GM12878 (cell line): ENCODE results near the gene TMEM181. TPM values are rescaled to one million over a fixed set of nuclear protein-coding genes. Genes with fewer than 3 reads are reported as not detected.

ENCODE experiments used
- ATAC-seq: fragments of 200-7000 bp; cut with Tn5 transposase; 3 replicates; pipeline ENCODE4 v1.9.1; 2020; ENCODE audit warnings: mild to moderate bottlenecking, moderate library complexity
- BruUV-seq: library from RNA; stranded (reverse); fragments of 400-500 nt; replicated peaks from 2 replicates; lab custom pipeline; 2021; lab: Mats Ljungman, UMichigan
- CTCF ChIA-PET: fragments of 300-600 bp; sonication (Branson Sonifier 250); formaldehyde crosslinking; extraction: SDS; loops from one replicate; lab custom pipeline; 2021; ENCODE audit warnings: inconsistent platforms; lab: Yijun Ruan, JAX
- POLR2A ChIA-PET: fragments of 350-600 bp; formaldehyde crosslinking; extraction: SDS; loops from one replicate; lab custom pipeline; 2021; ENCODE audit warnings: inconsistent platforms; lab: Charles Lee
- RAD21 ChIA-PET: fragments of 300-600 bp; sonication (Branson Sonifier 250); formaldehyde crosslinking; loops from one replicate; lab custom pipeline; 2023; ENCODE audit warnings: antibody characterized with exemption; ENCODE audit not compliant: unreplicated experiment; lab: Charles Lee
- SMC1A ChIA-PET: fragments of 300-600 bp; sonication (Branson Sonifier 250); formaldehyde crosslinking; loops from one replicate; lab custom pipeline; 2023; ENCODE audit not compliant: unreplicated experiment, uncharacterized antibody; lab: Charles Lee
- DNase-seq: peaks from one replicate; pipeline ENCODE4 v3.0.0-alpha.2; 2011; ENCODE audit warnings: low read depth, low spot score
- FAIRE-seq: peaks from 3 replicates; lab custom pipeline; 2011; peaks lifted over from hg19 to GRCh38; lab: Jason Lieb, UNC
- H2AFZ ChIP-seq: 2 replicates; pipeline ENCODE4 v1.6.0; 2011; ENCODE audit warnings: low read depth, low read length, control low read depth; ENCODE audit not compliant: control insufficient read depth
- H3K27ac ChIP-seq: 2 replicates; pipeline ENCODE4 v1.5.1; 2011; ENCODE audit warnings: control low read depth; ENCODE audit not compliant: control insufficient read depth, insufficient read depth
- H3K27me3 ChIP-seq, 2 experiments: replicated peaks in 1 of 2; 2 replicates each; pipeline versions ENCODE4 v1.6.0 to v1.6.1; 2011; ENCODE audit warnings: low read length in 1 of 2; ENCODE audit not compliant: control insufficient read depth in 2 of 2, insufficient read depth in 2 of 2
- H3K36me3 ChIP-seq, 2 experiments: 2 replicates each; pipeline ENCODE4 v1.5.1; 2011; ENCODE audit warnings: low read length in 1 of 2; ENCODE audit not compliant: control insufficient read depth in 2 of 2, insufficient read depth in 2 of 2
- H3K4me1 ChIP-seq: 2 replicates; pipeline ENCODE4 v1.6.1; 2011; ENCODE audit warnings: mild to moderate bottlenecking, low read length, moderate library complexity, mixed read lengths; ENCODE audit not compliant: control insufficient read depth, insufficient read depth
- H3K4me2 ChIP-seq: 2 replicates; pipeline ENCODE4 v1.6.0; 2011; ENCODE audit warnings: control low read depth; ENCODE audit not compliant: control insufficient read depth, insufficient read depth
- H3K4me3 ChIP-seq: fragments of 200-600 bp; sonication (generic); 2 replicates; pipeline ENCODE4 v1.5.1; 2016
- H3K79me2 ChIP-seq: 2 replicates; pipeline ENCODE4 v1.6.0; 2011; ENCODE audit warnings: low read length; ENCODE audit not compliant: control insufficient read depth, insufficient read depth
- H3K9ac ChIP-seq: 2 replicates; pipeline ENCODE4 v1.8.0; 2011; ENCODE audit warnings: low read length, control low read depth, mixed read lengths; ENCODE audit not compliant: control insufficient read depth, insufficient read depth
- H3K9me3 ChIP-seq: replicated peaks from 3 replicates; pipeline ENCODE4 v1.5.1; 2011; ENCODE audit warnings: mild to moderate bottlenecking, low read length; ENCODE audit not compliant: control insufficient read depth, insufficient read depth
- H4K20me1 ChIP-seq: 2 replicates; pipeline ENCODE4 v1.6.0; 2011; ENCODE audit not compliant: control insufficient read depth, insufficient read depth
- BCL3 ChIP-seq: IDR thresholded peaks from 2 replicates; pipeline ENCODE4 v1.6.1; 2011; ENCODE audit warnings: borderline replicate concordance, low read depth, mild to moderate bottlenecking, moderate library complexity, low read length; ENCODE audit not compliant: insufficient read depth, poor library complexity, severe bottlenecking
- BHLHE40 ChIP-seq, 2 experiments: fragments of 450-650 bp in 1 of 2; IDR thresholded peaks; 2 replicates each; pipeline ENCODE4 v1.6.1; 2011 to 2017; ENCODE audit warnings: low read depth in 2 of 2, borderline replicate concordance in 1 of 2, improper control_type of control experiment in 1 of 2, low read length in 1 of 2, mild to moderate bottlenecking in 1 of 2
- CHD1 ChIP-seq: IDR thresholded peaks from 2 replicates; pipeline ENCODE4 v1.6.1; 2012; ENCODE audit warnings: low read depth, low read length, improper control_type of control experiment
- CTCF ChIP-seq, 3 experiments: IDR thresholded peaks in 2 of 3; conservative IDR thresholded peaks in 1 of 3; 2 replicates each; pipeline ENCODE4 v1.5.1; 2011; ENCODE audit warnings: low read depth in 3 of 3, low read length in 3 of 3, mild to moderate bottlenecking in 3 of 3, control low read depth in 2 of 3, moderate library complexity in 2 of 3, inconsistent platforms in 1 of 3, mixed read lengths in 1 of 3; ENCODE audit not compliant: control insufficient read depth in 2 of 3, insufficient read depth in 1 of 3; ENCODE audit errors: extremely low read depth in 1 of 3
- MEF2A ChIP-seq: IDR thresholded peaks from 2 replicates; pipeline ENCODE4 v1.6.1; 2011; ENCODE audit warnings: low read depth, mild to moderate bottlenecking, low read length, moderate library complexity; ENCODE audit not compliant: insufficient read depth
- MTA3 ChIP-seq: IDR thresholded peaks from 2 replicates; pipeline ENCODE4 v1.6.1; 2012; ENCODE audit warnings: low read length, inconsistent platforms, borderline replicate concordance
- NR2F1 ChIP-seq: fragments of 450-650 bp; conservative IDR thresholded peaks from 2 replicates; pipeline ENCODE4 v1.6.1; 2017; ENCODE audit warnings: mild to moderate bottlenecking
- PBX3 ChIP-seq: IDR thresholded peaks from 2 replicates; pipeline ENCODE4 v1.6.1; 2011; ENCODE audit warnings: mild to moderate bottlenecking, low read depth, low read length, moderate library complexity; ENCODE audit not compliant: insufficient replicate concordance
- REST ChIP-seq: IDR thresholded peaks from 2 replicates; pipeline ENCODE4 v1.6.1; 2012; ENCODE audit warnings: mild to moderate bottlenecking, low read depth, low read length
- SUPT20H ChIP-seq: IDR thresholded peaks from 2 replicates; pipeline ENCODE4 v1.6.1; 2011; ENCODE audit warnings: low read depth, mild to moderate bottlenecking, low read length, moderate library complexity, borderline replicate concordance; ENCODE audit not compliant: control insufficient read depth
- YBX1 ChIP-seq: fragments of 450-650 bp; IDR thresholded peaks from 2 replicates; pipeline ENCODE4 v1.6.1; 2016; ENCODE audit warnings: antibody characterized with exemption
- WGBS: methylation state at CpG from one replicate; pipeline ENCODE4 v1.1.6; 2016; ENCODE audit warnings: low lambda C conversion rate; ENCODE audit not compliant: insufficient replicate concordance, insufficient coverage; ENCODE audit errors: missing lambda C conversion rate; 5-methylcytosine and 5-hydroxymethylcytosine counted together
- in situ Hi-C: fragments of 300-500 bp; cut with MboI; formaldehyde crosslinking; loops from 9 replicates; pipeline ENCODE4 v1.14.3; 2018; ENCODE audit warnings: mixed read lengths
- intact Hi-C: fragments of 100-400 bp; cut with micrococcal nuclease; formaldehyde crosslinking; loops from one replicate; pipeline ENCODE4 v1.14.2; 2022; ENCODE audit not compliant: unreplicated experiment
- polyA plus RNA-seq, 11 experiments: library from polyadenylated mRNA; depleted of rRNA in 4 of 11; unstranded in 6 of 11; stranded (reverse) in 5 of 11; fragments of >200 nt; fragmentation: Nextera tagmentation in 4 of 11; fragmentation: Illumina TruSeq in 1 of 11; extraction: Ambion mirVana in 4 of 11; extraction: Trizol in 1 of 11; gene quantifications; 1 replicate in 1 of 11; 2 replicates in 10 of 11; pipeline versions ENCODE4 v1.2.1 to v1.2.3, GENCODE V29; 2011 to 2016; ENCODE audit warnings: inconsistent platforms in 2 of 11, missing spikeins in 2 of 11, low read depth in 1 of 11
- total RNA-seq, 4 experiments: library from RNA; depleted of rRNA in 3 of 4; stranded (reverse); fragments of >200 nt in 3 of 4; fragmentation: Illumina TruSeq in 1 of 4; extraction: Trizol in 1 of 4; gene quantifications; 2 replicates each; pipeline versions ENCODE4 v1.2.1 to v1.2.3, GENCODE V29; 2013 to 2021

TMEM181 gene
- total and polyA plus RNA-seq, 10 of the 15 experiments (the other 5 are each of a cell fraction or from before 2014, with no cell fraction given) = 1.5 to 7.9 (median 5.2) TPM

GRCh38 chr6:158597565-158597964 is 37.7 kb downstream of the TMEM181 start:
- BruUV-seq = no TSS peak
- DNase-seq (no peak), FAIRE-seq (no peak), ATAC-seq (no peak)
- no peaks in the 10 kb centered on the region for H3K9me3 ChIP-seq
- in situ Hi-C loops = no loop called here
- RAD21 ChIA-PET = no interaction called here
- no peaks in the 10 kb centered on the region for H3K27me3 ChIP-seq
- no peaks in the 10 kb centered on the region for H4K20me1 ChIP-seq
- no peak overlapping the region for H2AFZ ChIP-seq
- H3K36me3 ChIP-seq = peaks cover 7 to 12% of the 10 kb centered on the region in 2 experiments
- SMC1A ChIA-PET = no interaction called here
- intact Hi-C loops = no loop called here
- 100% methylated on average over 4 of the region's 4 CpGs for WGBS
- no peaks in the 10 kb centered on the region for H3K4me1 ChIP-seq
- POLR2A ChIA-PET = no interaction called here
- no peak overlapping the region for H3K4me2 ChIP-seq
- CTCF ChIA-PET = interaction anchor here (1.6 kb wide), 1 partner anchor 383 kb away, joined by 5 read pairs; no protein-coding TSS in a partner anchor
- no peaks in the 10 kb centered on the region for H3K79me2 ChIP-seq
- no peak overlapping the region for H3K27ac ChIP-seq
- H3K4me3 ChIP-seq = no peak overlapping the region
- no peak for TF ChIP-seq REST
- TF ChIP-seq CHD1 = no peak
- no peak for TF ChIP-seq MEF2A
- no peak for TF ChIP-seq BHLHE40 (IDR thresholded peaks at IDR 0.05; ENCODE audit: borderline replicate concordance in 1 of 2, low read depth in 2 of 2, low read length in 1 of 2)
- no peak for TF ChIP-seq CTCF (IDR thresholded peaks at IDR 0.05 in 2 of 3, conservative IDR thresholded peaks at IDR 0.05 in 1 of 3; ENCODE audit: control insufficient read depth in 2 of 3, extremely low read depth in 1 of 3, insufficient read depth in 1 of 3, low read depth in 3 of 3, low read length in 3 of 3)
- no peak for TF ChIP-seq NR2F1
- no peak for TF ChIP-seq BCL3
- TF ChIP-seq SUPT20H = no peak
- no peak for TF ChIP-seq MTA3
- TF ChIP-seq PBX3 = no peak
- TF ChIP-seq YBX1 = no peak
- no peak overlapping the region for H3K9ac ChIP-seq
